OCI-LY7 (cell line): Measurements from ENCODE around the gene EFHD2. TPM values are rescaled to one million over a fixed set of nuclear protein-coding genes. Genes with fewer than 3 reads are reported as not detected.

Experiments used
- BruUV-seq: library from RNA; stranded (reverse); fragments of 400-500 nt; replicated peaks from 2 replicates; lab custom pipeline; 2021; lab: Mats Ljungman, UMichigan
- CTCF ChIA-PET: fragments of 300-600 bp; sonication (Branson Sonifier 250); formaldehyde crosslinking; loops from one replicate; lab custom pipeline; 2022; ENCODE audit warnings: antibody characterized with exemption; ENCODE audit not compliant: unreplicated experiment; lab: Charles Lee
- POLR2A ChIA-PET: fragments of 300-600 bp; sonication (Branson Sonifier 250); formaldehyde crosslinking; loops from one replicate; lab custom pipeline; 2022; ENCODE audit warnings: antibody characterized with exemption; lab: Charles Lee
- DNase-seq: peaks from one replicate; pipeline ENCODE4 v3.0.0-alpha.2; 2015; ENCODE audit warnings: low spot score
- H2AFZ ChIP-seq: fragments of 200-600 bp; sonication (generic), shearing (Covaris generic); 2 replicates; pipeline ENCODE4 v1.6.1; 2014; ENCODE audit warnings: mild to moderate bottlenecking, antibody characterized with exemption, low read length, moderate library complexity
- H3K27ac ChIP-seq: fragments of 200-600 bp; sonication (generic); 2 replicates; pipeline ENCODE4 v1.5.1; 2014; ENCODE audit warnings: mixed run types, low read depth, mild to moderate bottlenecking, moderate library complexity, low read length, inconsistent platforms; ENCODE audit not compliant: poor library complexity, severe bottlenecking
- H3K36me3 ChIP-seq: fragments of 200-600 bp; sonication (generic); 2 replicates; pipeline ENCODE4 v1.6.1; 2014; ENCODE audit warnings: mild to moderate bottlenecking, antibody characterized with exemption, low read length, moderate library complexity, mixed read lengths; ENCODE audit not compliant: insufficient read depth
- H3K4me1 ChIP-seq: fragments of 200-600 bp; sonication (generic); 2 replicates; pipeline ENCODE4 v1.5.1; 2014; ENCODE audit warnings: mild to moderate bottlenecking, low read length; ENCODE audit not compliant: insufficient read depth, poor library complexity, severe bottlenecking
- H3K4me2 ChIP-seq: fragments of 200-600 bp; sonication (generic); 2 replicates; pipeline ENCODE4 v1.6.1; 2014; ENCODE audit warnings: mild to moderate bottlenecking, low read length
- H3K4me3 ChIP-seq: fragments of 200-600 bp; sonication (generic); 2 replicates; pipeline ENCODE4 v1.5.1; 2014; ENCODE audit warnings: mild to moderate bottlenecking, low read depth, low read length; ENCODE audit not compliant: poor library complexity, severe bottlenecking
- H3K79me2 ChIP-seq: fragments of 200-600 bp; sonication (generic); 2 replicates; pipeline ENCODE4 v1.6.1; 2016; ENCODE audit warnings: low read depth, mild to moderate bottlenecking, low read length, moderate library complexity, mixed read lengths; ENCODE audit not compliant: insufficient read depth
- H3K9me2 ChIP-seq: fragments of 200-600 bp; sonication (generic); 2 replicates; pipeline ENCODE4 v1.6.1; 2016; ENCODE audit warnings: mild to moderate bottlenecking, low read length, mixed read lengths; ENCODE audit not compliant: insufficient read depth
- H3K9me3 ChIP-seq: fragments of 200-600 bp; sonication (generic); 2 replicates; pipeline ENCODE4 v1.6.1; 2014; ENCODE audit warnings: mild to moderate bottlenecking, mixed run types, low read length, mixed read lengths
- H4K20me1 ChIP-seq: fragments of 200-600 bp; sonication (generic); 2 replicates; pipeline ENCODE4 v1.6.1; 2014; ENCODE audit warnings: mild to moderate bottlenecking, antibody characterized with exemption, low read length, moderate library complexity, mixed read lengths; ENCODE audit not compliant: insufficient read depth
- EZH2phosphoT487 ChIP-seq: fragments of 200-600 bp; sonication (generic); IDR thresholded peaks from 2 replicates; pipeline ENCODE4 v1.6.1; 2018; ENCODE audit warnings: low read depth, borderline replicate concordance, mild to moderate bottlenecking, mixed run types, antibody characterized with exemption, low read length, moderate library complexity, mixed read lengths
- intact Hi-C: fragments of 100-400 bp; cut with micrococcal nuclease; formaldehyde crosslinking; loops from one replicate; pipeline ENCODE4 v1.10.0; 2022; ENCODE audit not compliant: unreplicated experiment
- total RNA-seq, 2 experiments: library from RNA; depleted of rRNA in 1 of 2; stranded (reverse); fragments of >200 nt in 1 of 2; shearing (Covaris generic) in 1 of 2; gene quantifications; 2 replicates each; pipeline ENCODE4 v1.2.3, GENCODE V29; 2014 to 2022
- TF ChIP-seq, protein P1 (sequence below): fragments of 200-600 bp; sonication (generic); conservative IDR thresholded peaks from 2 replicates; pipeline ENCODE4 v1.5.1; 2014; ENCODE audit warnings: mild to moderate bottlenecking, antibody characterized with exemption, low read length, moderate library complexity, mixed read lengths

Gene EFHD2
- total RNA-seq, 2 experiments from 2014 or later: 27.3 to 42.0 TPM

DNA sequence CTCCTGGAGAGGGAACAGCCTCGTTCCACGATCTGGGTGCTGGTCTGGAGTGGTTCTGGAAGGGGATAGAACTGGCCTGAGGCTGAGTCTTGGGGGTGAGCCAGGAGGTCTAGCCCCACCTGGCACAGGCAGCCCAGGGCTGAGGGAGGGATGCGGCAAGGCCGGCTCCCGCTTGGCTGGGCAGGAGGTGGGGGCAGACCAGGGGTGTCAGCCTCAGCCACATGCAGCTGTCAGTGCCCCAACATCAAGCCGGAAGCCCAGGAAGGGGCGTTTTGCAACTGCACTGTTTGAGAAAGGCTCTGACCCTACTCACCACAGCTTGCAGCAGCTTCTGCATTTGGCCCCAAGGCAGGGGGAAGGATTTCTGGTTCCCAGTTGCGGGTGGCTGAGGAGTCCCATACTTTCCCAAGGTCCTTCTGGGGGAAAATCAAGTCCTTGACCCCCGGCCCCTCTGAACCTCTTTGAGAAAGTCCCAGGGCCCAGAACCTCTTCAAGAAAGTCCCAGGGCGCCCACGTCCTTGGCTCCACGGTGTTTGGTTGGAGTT is 2.0 kb downstream of the EFHD2 start:
- H3K9me3 ChIP-seq: no peaks in the 10 kb centered on the region
- CTCF ChIA-PET: no interaction called here
- DNase-seq: peak; percentile 77
- no peaks in the 10 kb centered on the region; the same call in 1 of the 2 replicates for H3K36me3 ChIP-seq
- no peaks in the 10 kb centered on the region for H3K9me2 ChIP-seq
- no peak overlapping the region for H3K27ac ChIP-seq
- POLR2A ChIA-PET: no interaction called here
- peak overlapping the region; percentile 98 for H3K4me2 ChIP-seq
- no peak for TF ChIP-seq EZH2phosphoT487
- TF ChIP-seq, protein P1, sequence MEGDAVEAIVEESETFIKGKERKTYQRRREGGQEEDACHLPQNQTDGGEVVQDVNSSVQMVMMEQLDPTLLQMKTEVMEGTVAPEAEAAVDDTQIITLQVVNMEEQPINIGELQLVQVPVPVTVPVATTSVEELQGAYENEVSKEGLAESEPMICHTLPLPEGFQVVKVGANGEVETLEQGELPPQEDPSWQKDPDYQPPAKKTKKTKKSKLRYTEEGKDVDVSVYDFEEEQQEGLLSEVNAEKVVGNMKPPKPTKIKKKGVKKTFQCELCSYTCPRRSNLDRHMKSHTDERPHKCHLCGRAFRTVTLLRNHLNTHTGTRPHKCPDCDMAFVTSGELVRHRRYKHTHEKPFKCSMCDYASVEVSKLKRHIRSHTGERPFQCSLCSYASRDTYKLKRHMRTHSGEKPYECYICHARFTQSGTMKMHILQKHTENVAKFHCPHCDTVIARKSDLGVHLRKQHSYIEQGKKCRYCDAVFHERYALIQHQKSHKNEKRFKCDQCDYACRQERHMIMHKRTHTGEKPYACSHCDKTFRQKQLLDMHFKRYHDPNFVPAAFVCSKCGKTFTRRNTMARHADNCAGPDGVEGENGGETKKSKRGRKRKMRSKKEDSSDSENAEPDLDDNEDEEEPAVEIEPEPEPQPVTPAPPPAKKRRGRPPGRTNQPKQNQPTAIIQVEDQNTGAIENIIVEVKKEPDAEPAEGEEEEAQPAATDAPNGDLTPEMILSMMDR: no peak
- H2AFZ ChIP-seq: no peak overlapping the region
- peak overlapping the region; percentile 87 for H3K4me3 ChIP-seq
- H3K4me1 ChIP-seq: peaks cover 31% of the 10 kb centered on the region
- BruUV-seq: no TSS peak
- intact Hi-C loops: no loop called here
- H4K20me1 ChIP-seq: no peaks in the 10 kb centered on the region; the same call in 1 of the 2 replicates
- H3K79me2 ChIP-seq: peaks cover 8% of the 10 kb centered on the region; the same call in 1 of the 2 replicates

DNA sequence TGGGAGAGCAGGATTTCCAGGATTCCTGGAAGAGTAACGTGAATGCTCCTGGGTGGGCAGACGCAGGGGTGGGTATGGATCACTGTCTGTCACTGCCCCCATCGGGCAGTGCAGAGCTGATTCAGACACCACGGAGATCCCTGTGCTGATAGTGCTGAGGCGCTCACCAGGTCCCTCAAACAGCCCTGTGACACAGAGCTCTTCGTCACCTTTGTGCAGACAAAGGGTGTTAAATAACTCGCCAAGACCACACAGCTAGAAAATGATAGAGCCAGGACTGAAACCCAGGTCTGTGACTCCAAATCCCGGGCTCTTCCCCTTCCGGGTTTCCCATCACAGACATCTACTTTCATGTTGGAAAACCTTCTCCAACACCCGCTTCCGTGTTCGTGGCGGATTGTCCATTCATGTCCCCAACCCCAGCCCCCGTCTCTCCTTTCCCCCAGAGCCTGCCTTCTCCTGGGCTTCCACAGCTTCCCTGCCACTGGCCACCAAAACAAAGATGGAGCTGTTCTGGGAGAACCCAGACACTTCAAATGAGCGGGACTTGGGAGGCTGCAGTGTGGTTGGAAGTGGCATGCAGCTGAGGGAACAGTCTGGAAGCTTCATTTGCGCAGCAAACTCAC is 2.6 kb downstream of the EFHD2 start:
- Histone ChIP-seq H3K9me3 (no peaks in the 10 kb centered on the region), H2AFZ (no peak overlapping the region), H3K9me2 (no peaks in the 10 kb centered on the region), H3K4me1 (peaks cover 38% of the 10 kb centered on the region), H3K4me2 (peak overlapping the region; percentile 98), H3K79me2 (peaks cover 8% of the 10 kb centered on the region; the same call in 1 of the 2 replicates), H4K20me1 (no peaks in the 10 kb centered on the region; the same call in 1 of the 2 replicates), H3K36me3 (no peaks in the 10 kb centered on the region; the same call in 1 of the 2 replicates), H3K4me3 (peak overlapping the region; percentile 87), H3K27ac (no peak overlapping the region)
- no peak for DNase-seq
- no TSS peak for BruUV-seq
- TF ChIP-seq EZH2phosphoT487: no peak
- TF ChIP-seq, protein P1: no peak
- CTCF ChIA-PET: no interaction called here
- intact Hi-C loops: no loop called here
- POLR2A ChIA-PET: interaction anchor here (0.5 kb wide), 1 partner anchor 325 kb away, joined by 4 read pairs; no protein-coding TSS in a partner anchor

DNA sequence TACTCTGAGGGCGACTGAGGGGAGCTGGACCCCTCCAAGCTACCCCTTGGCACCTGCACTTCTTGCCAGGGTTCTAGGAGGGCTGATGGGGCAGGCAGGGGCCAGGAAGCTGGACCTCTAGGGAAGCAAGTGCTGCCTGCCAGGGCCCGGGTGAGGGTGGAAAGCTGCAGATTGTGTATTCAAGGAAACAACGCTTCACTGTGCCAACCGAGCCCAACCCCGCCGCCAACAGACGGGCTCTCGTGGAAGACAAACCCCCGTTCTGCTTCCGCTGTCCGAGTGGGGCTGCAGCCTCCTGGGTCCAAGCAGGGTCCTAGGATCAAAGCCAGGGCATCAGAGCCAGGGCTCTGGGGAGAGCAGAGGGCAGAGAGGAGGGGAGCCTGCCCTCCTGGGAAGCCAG is 3.2 kb downstream of the EFHD2 start:
- ChIA-PET POLR2A (interaction anchor here (0.5 kb wide), 1 partner anchor 325 kb away, joined by 4 read pairs; no protein-coding TSS in a partner anchor), CTCF (no interaction called here)
- intact Hi-C loops: no loop called here
- Histone ChIP-seq H4K20me1 (no peaks in the 10 kb centered on the region; the same call in 1 of the 2 replicates), H2AFZ (no peak overlapping the region), H3K79me2 (peaks cover 8% of the 10 kb centered on the region; the same call in 1 of the 2 replicates), H3K36me3 (no peaks in the 10 kb centered on the region; the same call in 1 of the 2 replicates), H3K4me2 (no peak overlapping the region), H3K9me3 (no peaks in the 10 kb centered on the region), H3K4me3 (no peak overlapping the region), H3K9me2 (no peaks in the 10 kb centered on the region), H3K4me1 (peaks cover 43% of the 10 kb centered on the region), H3K27ac (no peak overlapping the region)
- no TSS peak for BruUV-seq
- DNase-seq: no peak
- no peak for TF ChIP-seq EZH2phosphoT487
- TF ChIP-seq, protein P1: no peak
